Chondrocyte (in vitro differentiated cells): ENCODE measurements around the gene SIX5. TPM values are rescaled to one million over a fixed set of nuclear protein-coding genes. Genes with fewer than 3 reads are reported as not detected.
A peak's percentile ranks its signal among the peaks of the same experiment; 100 is the strongest.

ENCODE experiments used
- DNase-seq: peaks from one replicate; pipeline ENCODE4 v3.0.0; 2021; ENCODE audit warnings: mixed read lengths, low spot score
- H3K27ac Mint-ChIP-seq: one replicate; pipeline ENCODE4 v1.8.0; 2021; ENCODE audit warnings: mild to moderate bottlenecking, moderate library complexity, mixed read lengths; ENCODE audit not compliant: unreplicated experiment
- H3K27me3 Mint-ChIP-seq: 2 replicates; pipeline ENCODE4 v1.8.0; 2021; ENCODE audit warnings: low read depth, mixed read lengths
- H3K36me3 Mint-ChIP-seq: 2 replicates; pipeline ENCODE4 v1.8.0; 2021; ENCODE audit warnings: low read depth, mixed read lengths
- H3K4me1 Mint-ChIP-seq: 2 replicates; pipeline ENCODE4 v1.8.0; 2021; ENCODE audit warnings: low read depth, mild to moderate bottlenecking, mixed read lengths
- H3K4me3 Mint-ChIP-seq: one replicate; pipeline ENCODE4 v1.8.0; 2021; ENCODE audit warnings: mild to moderate bottlenecking, moderate library complexity, mixed read lengths; ENCODE audit not compliant: unreplicated experiment
- H3K9me3 Mint-ChIP-seq: 2 replicates; pipeline ENCODE4 v1.8.0; 2021; ENCODE audit warnings: low read depth, mixed read lengths
- CTCF ChIP-seq: fragments of 200-600 bp; sonication (generic); IDR thresholded peaks from 2 replicates; pipeline ENCODE4 v1.5.0; 2021; ENCODE audit warnings: antibody characterized with exemption, mild to moderate bottlenecking, moderate library complexity
- total RNA-seq: library from RNA; stranded (reverse); gene quantifications from 3 replicates; pipeline ENCODE4 v1.2.1, GENCODE V29; 2021

The SIX5 gene
- total RNA-seq, 1 donor from 2014 or later: 33.0 TPM

GRCh38 chr19:45798995-45799517 is 30.0 kb upstream of the SIX5 start:
- no peak overlapping the region for H3K4me3 Mint-ChIP-seq
- DNase-seq: no peak

GRCh38 chr19:45794627-45795026 is 25.6 kb upstream of the SIX5 start:
- Mint-ChIP-seq H3K27ac (no peak overlapping the region), H3K4me3 (no peak overlapping the region), H3K27me3 (no peaks in the 10 kb centered on the region), H3K9me3 (no peaks in the 10 kb centered on the region), H3K4me1 (peaks cover 28% of the 10 kb centered on the region), H3K36me3 (peaks cover 1% of the 10 kb centered on the region)
- no peak for TF ChIP-seq CTCF
- DNase-seq: no peak

More at GRCh38 chr19:45798995-45799517, 30.0 kb upstream of the SIX5 start:
- peak; percentile 93 for TF ChIP-seq CTCF
- Mint-ChIP-seq H3K27me3 (no peaks in the 10 kb centered on the region), H3K27ac (peak overlapping the region; percentile 85), H3K36me3 (no peaks in the 10 kb centered on the region), H3K9me3 (no peaks in the 10 kb centered on the region), H3K4me1 (peaks cover 13% of the 10 kb centered on the region)

GRCh38 chr19:45793876-45794275 is 24.8 kb upstream of the SIX5 start:
- Mint-ChIP-seq H3K9me3 (no peaks in the 10 kb centered on the region), H3K4me1 (peaks cover 24% of the 10 kb centered on the region), H3K27ac (peak overlapping the region; percentile 68), H3K27me3 (no peaks in the 10 kb centered on the region), H3K4me3 (no peak overlapping the region), H3K36me3 (peaks cover 8% of the 10 kb centered on the region)
- DNase-seq: no peak
- no peak for TF ChIP-seq CTCF

GRCh38 chr19:45793178-45793564 is 24.1 kb upstream of the SIX5 start:
- DNase-seq: no peak
- Mint-ChIP-seq H3K27me3 (no peaks in the 10 kb centered on the region), H3K36me3 (peaks cover 11% of the 10 kb centered on the region), H3K27ac (peak overlapping the region; percentile 89), H3K4me3 (peak overlapping the region; percentile 52), H3K9me3 (no peaks in the 10 kb centered on the region), H3K4me1 (peaks cover 21% of the 10 kb centered on the region)
- no peak for TF ChIP-seq CTCF

GRCh38 chr19:45792470-45793177 is 23.6 kb upstream of the SIX5 start, which contains the start of gene DMWD:
DMWD (minus strand) TSS chr19:45792845; CDS start chr19:45792756, 89 bp downstream.
- peaks cover 21% of the 10 kb centered on the region for H3K4me1 Mint-ChIP-seq
- DNase-seq: peak; percentile 100
- H3K36me3 Mint-ChIP-seq: peaks cover 14% of the 10 kb centered on the region
- H3K4me3 Mint-ChIP-seq: peak within 1 kb of the TSS; percentile 97
- no peaks in the 10 kb centered on the region for H3K27me3 Mint-ChIP-seq
- no peak for TF ChIP-seq CTCF
- no peaks in the 10 kb centered on the region for H3K9me3 Mint-ChIP-seq
- H3K27ac Mint-ChIP-seq: peak within 1 kb of the TSS; percentile 89
